OCI-LY7 (cell line): ENCODE data around the gene PHF13. TPM values are rescaled to one million over a fixed set of nuclear protein-coding genes. Genes with fewer than 3 reads are reported as not detected.

Experiments used
- BruUV-seq: library from RNA; stranded (reverse); fragments of 400-500 nt; replicated peaks from 2 replicates; lab custom pipeline; 2021; lab: Mats Ljungman, UMichigan
- CTCF ChIA-PET: fragments of 300-600 bp; sonication (Branson Sonifier 250); formaldehyde crosslinking; loops from one replicate; lab custom pipeline; 2022; ENCODE audit warnings: antibody characterized with exemption; ENCODE audit not compliant: unreplicated experiment; lab: Charles Lee
- POLR2A ChIA-PET: fragments of 300-600 bp; sonication (Branson Sonifier 250); formaldehyde crosslinking; loops from one replicate; lab custom pipeline; 2022; ENCODE audit warnings: antibody characterized with exemption; lab: Charles Lee
- DNase-seq: peaks from one replicate; pipeline ENCODE4 v3.0.0-alpha.2; 2015; ENCODE audit warnings: low spot score
- H2AFZ ChIP-seq: fragments of 200-600 bp; sonication (generic), shearing (Covaris generic); 2 replicates; pipeline ENCODE4 v1.6.1; 2014; ENCODE audit warnings: mild to moderate bottlenecking, antibody characterized with exemption, low read length, moderate library complexity
- H3K27ac ChIP-seq: fragments of 200-600 bp; sonication (generic); 2 replicates; pipeline ENCODE4 v1.5.1; 2014; ENCODE audit warnings: mixed run types, low read depth, mild to moderate bottlenecking, moderate library complexity, low read length, inconsistent platforms; ENCODE audit not compliant: poor library complexity, severe bottlenecking
- H3K36me3 ChIP-seq: fragments of 200-600 bp; sonication (generic); 2 replicates; pipeline ENCODE4 v1.6.1; 2014; ENCODE audit warnings: mild to moderate bottlenecking, antibody characterized with exemption, low read length, moderate library complexity, mixed read lengths; ENCODE audit not compliant: insufficient read depth
- H3K4me1 ChIP-seq: fragments of 200-600 bp; sonication (generic); 2 replicates; pipeline ENCODE4 v1.5.1; 2014; ENCODE audit warnings: mild to moderate bottlenecking, low read length; ENCODE audit not compliant: insufficient read depth, poor library complexity, severe bottlenecking
- H3K4me2 ChIP-seq: fragments of 200-600 bp; sonication (generic); 2 replicates; pipeline ENCODE4 v1.6.1; 2014; ENCODE audit warnings: mild to moderate bottlenecking, low read length
- H3K4me3 ChIP-seq: fragments of 200-600 bp; sonication (generic); 2 replicates; pipeline ENCODE4 v1.5.1; 2014; ENCODE audit warnings: mild to moderate bottlenecking, low read depth, low read length; ENCODE audit not compliant: poor library complexity, severe bottlenecking
- H3K79me2 ChIP-seq: fragments of 200-600 bp; sonication (generic); 2 replicates; pipeline ENCODE4 v1.6.1; 2016; ENCODE audit warnings: low read depth, mild to moderate bottlenecking, low read length, moderate library complexity, mixed read lengths; ENCODE audit not compliant: insufficient read depth
- H3K9me2 ChIP-seq: fragments of 200-600 bp; sonication (generic); 2 replicates; pipeline ENCODE4 v1.6.1; 2016; ENCODE audit warnings: mild to moderate bottlenecking, low read length, mixed read lengths; ENCODE audit not compliant: insufficient read depth
- H3K9me3 ChIP-seq: fragments of 200-600 bp; sonication (generic); 2 replicates; pipeline ENCODE4 v1.6.1; 2014; ENCODE audit warnings: mild to moderate bottlenecking, mixed run types, low read length, mixed read lengths
- H4K20me1 ChIP-seq: fragments of 200-600 bp; sonication (generic); 2 replicates; pipeline ENCODE4 v1.6.1; 2014; ENCODE audit warnings: mild to moderate bottlenecking, antibody characterized with exemption, low read length, moderate library complexity, mixed read lengths; ENCODE audit not compliant: insufficient read depth
- CTCF ChIP-seq: fragments of 200-600 bp; sonication (generic); conservative IDR thresholded peaks from 2 replicates; pipeline ENCODE4 v1.5.1; 2014; ENCODE audit warnings: mild to moderate bottlenecking, antibody characterized with exemption, low read length, moderate library complexity, mixed read lengths
- EZH2phosphoT487 ChIP-seq: fragments of 200-600 bp; sonication (generic); IDR thresholded peaks from 2 replicates; pipeline ENCODE4 v1.6.1; 2018; ENCODE audit warnings: low read depth, borderline replicate concordance, mild to moderate bottlenecking, mixed run types, antibody characterized with exemption, low read length, moderate library complexity, mixed read lengths
- intact Hi-C: fragments of 100-400 bp; cut with micrococcal nuclease; formaldehyde crosslinking; loops from one replicate; pipeline ENCODE4 v1.10.0; 2022; ENCODE audit not compliant: unreplicated experiment
- total RNA-seq, 2 experiments: library from RNA; depleted of rRNA in 1 of 2; stranded (reverse); fragments of >200 nt in 1 of 2; shearing (Covaris generic) in 1 of 2; gene quantifications; 2 replicates each; pipeline ENCODE4 v1.2.3, GENCODE V29; 2014 to 2022

The PHF13 gene
- total RNA-seq, 2 experiments from 2014 or later: 5.3 to 14.7 TPM

- TF ChIP-seq CTCF (no peak), EZH2phosphoT487 (no peak)
- ChIA-PET CTCF (no interaction called here), POLR2A (no interaction called here)
- H3K9me2 ChIP-seq: no peaks in the 10 kb centered on the region
- H3K4me1 ChIP-seq: peaks cover 17% of the 10 kb centered on the region
- H3K9me3 ChIP-seq: no peaks in the 10 kb centered on the region
- BruUV-seq: no TSS peak
- H3K27ac ChIP-seq: peak overlapping the region; percentile 2
- peak overlapping the region; percentile 87 for H2AFZ ChIP-seq
- H3K36me3 ChIP-seq: peaks cover 5% of the 10 kb centered on the region
- peak; percentile 59 for DNase-seq
- peaks cover 6% of the 10 kb centered on the region; the same call in 1 of the 2 replicates for H4K20me1 ChIP-seq
- H3K4me2 ChIP-seq: peak overlapping the region; percentile 87
- peak overlapping the region; percentile 94 for H3K4me3 ChIP-seq
- peaks cover 12% of the 10 kb centered on the region for H3K79me2 ChIP-seq
- intact Hi-C loops: loop anchor here (1.0 kb wide), 1 partner anchor 58 kb away; the partner anchor contains the start of gene NOL9
These were observed 730 bp upstream of the PHF13 start for GRCh38 chr1:6612641-6613360.

DNA sequence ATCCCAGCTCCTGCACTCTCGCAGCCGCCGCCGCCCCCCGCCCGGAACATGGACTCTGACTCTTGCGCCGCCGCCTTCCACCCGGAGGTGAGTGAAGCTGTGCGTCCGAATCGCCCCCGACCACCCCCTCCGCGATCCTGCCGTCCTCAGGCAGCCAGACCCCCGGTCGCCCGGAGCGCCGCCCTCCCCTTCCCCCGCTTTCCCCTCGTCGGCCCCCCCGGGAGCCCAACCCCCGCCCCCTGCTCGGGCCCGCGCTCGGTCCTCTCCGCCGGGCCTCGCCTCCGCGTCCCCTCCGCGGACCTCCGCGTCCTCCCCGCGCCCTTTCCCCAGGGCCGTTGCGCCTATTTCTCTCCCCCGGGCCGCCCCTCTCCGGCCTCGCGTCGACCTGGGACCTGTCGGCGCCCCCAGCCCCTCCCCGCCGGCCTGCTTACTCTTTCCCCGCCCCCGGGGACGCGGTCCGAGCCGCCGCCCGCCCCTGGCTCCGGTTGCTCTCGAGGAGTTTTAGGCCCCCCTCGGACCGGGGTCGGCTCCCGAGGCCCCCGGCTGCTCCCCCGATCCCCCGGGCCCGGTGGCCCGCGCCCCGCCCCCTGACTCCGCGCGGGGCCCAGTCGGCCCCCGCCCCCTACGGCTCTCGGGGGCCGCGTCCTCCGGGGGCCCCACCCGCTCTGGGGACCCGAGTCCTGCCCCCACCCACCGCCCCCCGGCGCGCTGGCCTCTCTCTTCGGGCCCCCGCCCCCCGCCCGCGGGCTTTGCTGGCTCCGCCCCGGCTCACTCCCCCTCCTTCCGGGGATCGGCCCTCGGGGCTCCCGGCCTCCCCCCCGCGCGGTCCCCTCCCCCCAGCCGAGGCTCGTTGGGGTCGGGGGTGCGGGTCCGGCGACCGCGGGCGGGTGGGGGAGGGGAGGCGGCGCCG is 743 bp downstream of the PHF13 start:
- peaks cover 17% of the 10 kb centered on the region for H3K4me1 ChIP-seq
- peak overlapping the region; percentile 53; the same call in 1 of the 2 replicates for H2AFZ ChIP-seq
- no peaks in the 10 kb centered on the region for H3K9me3 ChIP-seq
- H4K20me1 ChIP-seq: peaks cover 6% of the 10 kb centered on the region; the same call in 1 of the 2 replicates
- H3K36me3 ChIP-seq: peaks cover 19% of the 10 kb centered on the region
- peak overlapping the region; percentile 94 for H3K4me3 ChIP-seq
- intact Hi-C loops: no loop called here
- ChIA-PET CTCF (no interaction called here), POLR2A (interaction anchor here (0.8 kb wide), 1 partner anchor 35 kb away, joined by 3 read pairs; the partner anchor contains the start of gene ZBTB48)
- peak overlapping the region; percentile 81 for H3K4me2 ChIP-seq
- H3K27ac ChIP-seq: peak overlapping the region; percentile 20
- no peaks in the 10 kb centered on the region for H3K9me2 ChIP-seq
- peak; percentile 41 for DNase-seq
- BruUV-seq: no TSS peak
- peaks cover 12% of the 10 kb centered on the region for H3K79me2 ChIP-seq
- TF ChIP-seq EZH2phosphoT487 (no peak), CTCF (no peak)
